GM19467 (cell line): Measurements from ENCODE around the gene KRTAP9-3.
"Not testable (repeated sequence)": the region's sequence is repeated elsewhere in the genome, so short reads cannot be mapped to it uniquely, and the experiment has no call there.

ENCODE experiments used
- ATAC-seq: cut with Tn5 transposase; IDR thresholded peaks from one replicate; pipeline ENCODE4 v1.9.1; 2021; ENCODE audit warnings: mild to moderate bottlenecking, moderate library complexity; ENCODE audit not compliant: unreplicated experiment

Gene KRTAP9-3, protein sequence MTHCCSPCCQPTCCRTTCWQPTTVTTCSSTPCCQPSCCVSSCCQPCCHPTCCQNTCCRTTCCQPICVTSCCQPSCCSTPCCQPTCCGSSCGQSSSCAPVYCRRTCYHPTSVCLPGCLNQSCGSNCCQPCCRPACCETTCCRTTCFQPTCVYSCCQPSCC

DNA sequence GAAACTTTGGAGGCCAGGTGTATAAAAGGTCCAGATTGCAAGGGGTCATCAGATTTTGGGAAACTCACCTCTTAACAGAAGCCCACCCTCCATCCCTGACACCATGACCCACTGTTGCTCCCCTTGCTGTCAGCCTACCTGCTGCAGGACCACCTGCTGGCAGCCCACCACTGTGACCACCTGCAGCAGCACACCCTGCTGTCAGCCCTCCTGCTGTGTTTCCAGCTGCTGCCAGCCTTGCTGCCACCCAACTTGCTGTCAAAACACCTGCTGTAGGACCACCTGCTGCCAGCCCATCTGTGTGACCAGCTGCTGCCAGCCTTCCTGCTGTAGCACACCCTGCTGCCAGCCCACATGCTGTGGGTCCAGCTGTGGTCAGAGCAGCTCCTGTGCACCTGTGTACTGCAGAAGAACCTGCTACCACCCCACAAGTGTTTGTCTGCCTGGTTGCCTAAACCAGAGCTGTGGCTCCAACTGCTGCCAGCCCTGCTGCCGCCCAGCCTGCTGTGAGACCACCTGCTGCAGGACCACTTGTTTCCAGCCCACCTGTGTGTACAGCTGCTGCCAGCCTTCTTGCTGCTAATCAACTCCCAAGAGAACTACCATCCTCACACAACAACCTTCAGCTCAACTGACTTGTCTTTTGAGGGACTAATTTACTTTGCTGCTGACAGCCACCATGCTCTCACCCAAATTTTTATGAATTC lies at the start of gene KRTAP9-3:
Gene KRTAP9-3, plus strand, starts transcription at position 51 of the 707 bp plus-strand sequence. Its CDS starts 53 bp downstream, at position 104.
- ATAC-seq = not testable (repeated sequence)

DNA sequence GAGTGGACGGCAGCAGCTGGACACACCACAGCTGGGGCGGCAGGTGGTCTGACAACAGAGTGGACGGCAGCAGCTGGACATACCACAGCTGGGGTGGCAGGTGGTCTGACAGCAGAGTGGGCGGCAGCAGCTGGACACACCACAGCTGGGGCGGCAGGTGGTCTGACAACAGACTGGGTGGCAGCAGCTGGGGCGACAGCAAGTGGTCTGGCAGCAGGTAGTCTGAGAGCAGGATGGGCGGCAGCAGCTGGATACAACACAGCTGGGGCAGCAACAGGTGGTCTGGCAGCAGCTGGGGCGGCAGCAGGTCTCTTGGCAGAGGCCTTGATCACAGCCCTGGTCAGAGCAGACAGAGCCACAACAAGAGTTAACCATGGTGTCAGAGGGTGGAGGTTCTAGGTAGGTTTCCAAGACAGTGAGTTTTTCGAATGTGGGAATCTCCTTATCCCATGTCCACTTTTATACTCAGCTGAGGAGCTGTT lies 47.7 kb upstream of the KRTAP9-3 start, which contains the start of gene KRTAP4-1:
Gene KRTAP4-1, minus strand, starts transcription at position 432 of the 482 bp plus-strand sequence. Its CDS starts 57 bp downstream, at position 375.
- ATAC-seq = no peak

DNA sequence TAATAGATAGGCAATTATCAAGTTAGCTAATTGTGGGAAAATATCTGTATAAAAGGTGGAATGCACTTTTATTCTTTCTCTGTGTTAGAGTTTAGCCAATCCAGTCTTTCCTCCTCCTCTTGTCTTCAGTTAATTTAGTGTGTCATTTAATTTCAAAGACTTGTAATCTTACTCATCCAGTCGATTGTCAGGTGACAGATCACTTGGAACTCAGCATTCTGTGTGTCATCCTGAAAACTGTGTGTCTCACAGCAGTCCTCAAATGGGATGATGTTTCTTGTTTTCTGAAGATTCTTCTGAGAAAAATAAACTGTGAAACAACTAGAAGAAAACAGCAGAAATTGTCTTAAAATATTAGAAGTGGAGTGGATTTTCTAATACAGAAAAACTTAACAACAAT lies 47.2 kb upstream of the KRTAP9-3 start:
- no peak for ATAC-seq

DNA sequence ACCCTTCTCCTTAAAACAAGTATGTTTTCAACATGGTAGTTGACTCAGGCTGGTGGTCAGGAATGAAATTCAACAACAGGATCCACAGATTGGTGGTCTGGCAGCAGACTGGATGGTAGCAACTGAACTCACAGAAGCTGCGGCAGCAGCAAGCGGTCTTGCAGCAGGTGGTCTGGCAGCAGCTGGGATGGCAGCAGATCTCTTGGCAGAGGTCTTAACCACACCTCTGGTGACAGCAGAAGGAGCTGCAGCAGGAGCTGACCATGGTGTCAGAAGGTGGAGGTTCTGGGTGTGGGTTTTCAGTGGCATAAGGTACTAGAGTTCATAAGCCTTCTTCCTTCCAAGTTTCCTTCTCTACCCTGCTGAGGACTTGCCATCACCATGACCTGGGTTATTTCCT lies 45.4 kb upstream of the KRTAP9-3 start:
- ATAC-seq = no peak

DNA sequence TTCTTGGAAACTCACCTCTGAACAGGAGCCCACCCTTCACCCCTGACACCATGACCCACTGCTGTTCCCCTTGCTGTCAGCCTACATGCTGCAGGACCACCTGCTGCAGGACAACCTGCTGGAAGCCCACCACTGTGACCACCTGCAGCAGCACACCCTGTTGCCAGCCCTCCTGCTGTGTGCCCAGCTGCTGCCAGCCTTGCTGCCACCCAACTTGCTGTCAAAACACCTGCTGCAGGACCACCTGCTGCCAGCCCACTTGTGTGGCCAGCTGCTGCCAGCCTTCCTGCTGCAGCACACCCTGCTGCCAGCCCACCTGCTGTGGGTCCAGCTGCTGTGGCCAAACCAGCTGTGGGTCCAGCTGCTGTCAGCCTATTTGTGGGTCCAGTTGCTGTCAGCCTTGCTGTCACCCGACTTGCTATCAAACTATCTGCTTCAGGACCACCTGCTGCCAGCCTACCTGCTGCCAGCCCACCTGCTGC lies 42.4 kb upstream of the KRTAP9-3 start, which contains the start of gene KRTAP9-1:
Gene KRTAP9-1, plus strand, starts transcription at position 51 of the 482 bp plus-strand sequence. Its CDS starts 0 bp downstream, at position 51.
- not testable (repeated sequence) for ATAC-seq

DNA sequence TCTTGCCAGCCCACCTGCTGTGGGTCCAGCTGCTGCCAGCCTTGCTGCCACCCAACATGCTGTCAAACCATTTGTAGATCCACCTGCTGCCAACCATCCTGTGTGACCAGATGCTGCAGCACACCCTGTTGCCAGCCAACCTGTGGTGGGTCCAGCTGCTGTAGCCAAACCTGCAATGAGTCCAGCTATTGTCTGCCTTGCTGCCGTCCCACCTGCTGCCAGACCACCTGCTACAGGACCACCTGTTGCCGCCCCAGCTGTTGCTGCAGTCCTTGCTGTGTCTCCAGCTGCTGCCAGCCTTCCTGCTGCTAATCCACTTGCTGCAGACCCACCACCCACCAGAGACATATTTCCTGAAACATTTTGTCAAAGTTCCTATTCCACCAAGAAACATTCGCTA lies 41.9 kb upstream of the KRTAP9-3 start:
- ATAC-seq = no peak

DNA sequence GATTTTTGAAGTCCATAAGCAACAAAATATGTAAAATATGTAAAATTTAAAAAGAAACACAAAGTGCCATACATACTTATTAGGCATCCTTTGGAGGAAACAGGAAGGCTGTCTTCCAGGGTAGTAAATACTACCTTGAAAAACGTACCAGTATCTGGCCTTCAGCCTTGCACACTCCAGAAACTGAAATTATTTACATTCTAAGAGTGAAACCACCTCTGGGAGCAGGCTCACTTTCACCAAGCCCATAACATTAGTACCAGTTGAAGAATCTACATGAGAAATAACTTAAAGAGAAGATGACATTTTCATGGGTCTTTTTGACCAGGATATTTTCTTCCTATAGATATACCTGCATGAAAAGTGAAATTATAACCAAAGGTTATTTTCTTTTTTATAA lies 36.2 kb upstream of the KRTAP9-3 start:
- no peak for ATAC-seq

DNA sequence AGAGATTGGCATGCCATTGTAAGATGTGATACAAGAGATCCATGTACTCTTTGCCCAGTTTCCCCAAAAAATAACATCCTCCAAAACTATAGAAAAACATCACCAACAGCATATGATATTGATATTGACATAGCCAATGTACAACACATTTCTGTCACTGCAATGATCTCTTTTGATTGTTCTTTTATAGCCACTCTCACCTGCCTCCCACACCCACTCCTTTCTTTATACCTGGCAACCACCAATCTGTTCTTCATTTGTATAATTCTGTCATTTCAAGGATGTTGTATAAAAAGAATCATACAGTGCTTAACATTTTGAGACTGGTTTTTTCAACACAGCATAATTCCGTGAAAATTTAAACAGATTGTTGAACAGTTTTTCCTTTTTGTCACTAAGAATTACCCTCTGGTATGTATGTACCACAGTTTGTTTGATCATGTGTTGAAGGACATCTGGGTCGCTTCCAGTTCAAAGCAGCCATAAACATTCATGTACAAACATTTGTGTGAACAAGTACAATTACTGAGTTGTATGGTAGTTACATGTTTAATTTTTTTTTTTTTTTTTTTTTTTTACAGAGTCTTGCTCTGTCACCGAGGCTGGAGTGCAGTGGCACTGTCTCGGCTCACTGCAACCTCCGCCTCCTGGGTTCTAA lies 32.7 kb upstream of the KRTAP9-3 start:
- ATAC-seq = no peak

DNA sequence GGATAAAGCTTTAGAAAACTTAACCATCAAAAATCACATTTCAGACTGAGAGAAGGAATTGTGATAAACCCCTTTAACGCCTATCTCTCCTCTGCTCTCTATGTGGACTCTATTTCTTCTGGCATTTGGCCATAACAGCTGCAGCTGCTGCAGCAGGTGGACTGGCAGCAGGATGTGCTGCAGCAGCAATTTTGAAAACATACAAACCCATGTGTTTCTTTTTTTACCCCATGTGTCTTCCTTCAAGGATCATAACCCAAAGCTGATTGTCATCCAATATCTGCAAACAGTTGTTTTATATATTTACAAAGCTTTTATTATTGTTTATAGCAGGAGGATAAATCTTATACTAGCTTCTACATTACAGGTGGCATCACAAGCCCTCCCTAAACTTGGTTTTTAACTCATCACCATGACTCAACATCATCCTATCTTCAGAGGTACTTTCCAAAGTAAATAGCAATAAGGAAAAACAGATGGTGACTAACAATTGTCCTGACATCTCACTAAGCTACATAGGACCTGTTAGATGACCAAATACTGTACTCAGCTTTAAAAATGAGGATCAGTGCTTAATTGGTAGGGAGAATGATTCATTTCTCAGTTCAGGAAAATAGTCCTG lies 20.3 kb upstream of the KRTAP9-3 start:
- ATAC-seq = no peak

DNA sequence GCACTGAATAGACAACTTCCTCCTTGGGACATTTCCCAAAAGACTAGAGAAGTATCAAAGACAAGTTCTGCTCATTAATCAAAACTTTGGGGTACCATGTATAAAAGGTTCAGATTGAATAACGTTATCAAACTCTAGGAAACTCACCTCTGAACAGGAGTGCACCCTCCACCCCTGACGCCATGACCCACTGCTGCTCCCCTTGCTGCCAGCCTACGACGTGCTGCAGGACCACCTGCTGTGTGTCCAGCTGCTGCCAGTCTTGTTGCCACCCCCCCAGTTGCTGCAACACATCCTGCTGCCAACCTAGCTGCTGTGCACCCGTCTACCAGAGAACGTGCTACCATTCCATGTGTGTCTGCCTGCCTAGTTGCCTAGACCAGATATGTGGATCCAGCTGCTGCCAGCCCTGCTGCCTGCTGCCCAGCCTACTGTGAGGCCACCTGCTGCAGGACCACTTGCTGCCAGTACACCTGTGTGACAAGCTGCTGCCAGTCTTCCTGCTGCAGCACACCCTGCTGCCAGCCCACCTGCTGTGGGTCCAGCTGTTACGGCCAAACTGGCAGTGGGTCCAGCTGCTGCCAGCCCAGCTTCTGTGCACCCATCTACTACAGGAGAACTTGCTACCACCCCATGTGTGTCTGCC lies 19.6 kb upstream of the KRTAP9-3 start:
- ATAC-seq = no peak

DNA sequence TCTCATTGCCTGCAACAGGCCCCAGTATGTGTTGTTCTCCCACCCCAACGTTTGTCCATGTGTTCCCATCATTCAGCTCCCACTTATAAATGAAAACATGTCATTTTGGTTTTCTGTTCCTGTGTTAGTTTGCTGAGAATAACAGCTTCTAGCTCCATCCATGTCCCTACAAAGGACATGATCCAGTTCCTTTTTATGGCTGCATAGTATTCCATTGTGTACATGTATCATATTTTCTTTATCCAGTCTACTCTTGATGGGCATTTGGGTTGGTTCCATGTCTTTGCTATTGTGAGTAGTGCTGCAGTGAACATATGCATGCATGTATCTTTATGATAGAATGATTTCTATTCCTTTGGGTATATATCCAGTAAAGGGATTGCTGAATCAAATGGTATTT lies 16.6 kb upstream of the KRTAP9-3 start:
- no peak for ATAC-seq

DNA sequence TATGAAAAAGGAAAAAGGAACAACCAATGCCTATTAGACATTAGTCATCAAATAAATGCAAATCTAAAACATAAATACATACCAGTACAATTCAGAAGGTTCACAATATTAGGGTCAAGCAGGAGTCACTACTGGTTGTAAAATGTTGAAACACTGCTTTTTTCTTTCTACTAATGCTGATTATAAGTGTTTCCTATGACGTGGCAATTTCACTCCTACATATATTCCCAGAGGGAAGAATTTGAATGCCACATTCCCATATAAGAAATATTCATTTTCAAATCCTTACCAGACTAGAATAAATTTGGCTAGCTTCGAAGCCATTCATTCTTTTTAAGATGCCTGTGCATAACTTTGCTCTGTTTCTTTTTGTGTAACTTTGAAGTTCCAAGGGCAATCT lies 8.4 kb upstream of the KRTAP9-3 start:
- no peak for ATAC-seq

DNA sequence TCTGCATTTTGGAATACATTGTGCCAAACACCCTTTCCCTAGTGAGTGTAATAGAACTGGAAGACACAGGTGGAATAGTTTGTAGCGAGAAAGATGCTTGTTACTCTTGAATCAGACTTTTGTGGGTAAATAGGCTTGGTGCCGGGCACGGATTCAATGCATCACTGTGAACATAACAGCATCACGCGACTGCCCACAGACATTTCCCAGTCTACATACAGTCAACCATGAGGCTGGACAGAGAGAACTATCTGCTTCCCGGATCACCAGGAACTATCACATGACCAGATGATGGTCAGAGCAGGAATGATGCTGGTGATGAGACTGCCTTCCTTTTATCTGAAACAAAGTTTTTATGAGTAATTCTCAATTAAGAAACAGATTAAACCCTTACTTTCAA lies 6.2 kb upstream of the KRTAP9-3 start:
- no peak for ATAC-seq

DNA sequence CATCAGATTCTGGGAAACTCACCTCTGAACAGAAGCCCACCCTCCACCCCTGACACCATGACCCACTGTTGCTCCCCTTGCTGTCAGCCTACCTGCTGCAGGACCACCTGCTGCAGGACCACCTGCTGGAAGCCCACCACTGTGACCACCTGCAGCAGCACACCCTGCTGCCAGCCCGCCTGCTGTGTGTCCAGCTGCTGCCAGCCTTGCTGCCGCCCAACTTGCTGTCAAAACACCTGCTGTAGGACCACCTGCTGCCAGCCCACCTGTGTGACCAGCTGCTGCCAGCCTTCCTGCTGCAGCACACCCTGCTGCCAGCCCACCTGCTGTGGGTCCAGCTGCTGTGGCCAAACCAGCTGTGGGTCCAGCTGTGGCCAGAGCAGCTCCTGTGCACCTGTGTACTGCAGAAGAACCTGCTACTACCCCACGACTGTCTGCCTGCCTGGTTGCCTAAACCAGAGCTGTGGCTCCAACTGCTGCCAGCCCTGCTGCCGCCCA lies 5.6 kb upstream of the KRTAP9-3 start, which contains the start of gene KRTAP9-2:
Gene KRTAP9-2, plus strand, starts transcription at position 51 of the 498 bp plus-strand sequence. Its CDS starts 7 bp downstream, at position 58.
- ATAC-seq = not testable (repeated sequence)

DNA sequence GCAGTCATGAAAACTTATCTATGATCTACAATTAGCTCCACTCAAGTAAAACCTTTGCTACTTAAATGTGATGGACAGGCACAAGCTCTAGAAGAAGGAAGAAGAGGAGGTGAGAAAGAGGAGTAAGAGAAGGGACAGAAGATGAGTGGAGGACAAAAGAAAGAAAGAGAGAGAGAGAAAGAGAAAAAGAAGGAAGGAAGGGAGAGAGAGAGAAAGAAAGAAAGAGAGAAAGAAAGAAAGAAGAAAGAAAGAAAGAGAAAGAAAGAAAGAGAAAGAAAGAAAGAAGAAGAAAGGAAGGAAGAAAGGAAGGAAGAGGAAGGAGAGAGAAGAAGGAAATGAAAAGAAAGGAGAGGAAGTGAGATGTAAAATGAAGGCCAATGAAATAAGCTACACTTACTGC lies 2.2 kb upstream of the KRTAP9-3 start:
- ATAC-seq = no peak

DNA sequence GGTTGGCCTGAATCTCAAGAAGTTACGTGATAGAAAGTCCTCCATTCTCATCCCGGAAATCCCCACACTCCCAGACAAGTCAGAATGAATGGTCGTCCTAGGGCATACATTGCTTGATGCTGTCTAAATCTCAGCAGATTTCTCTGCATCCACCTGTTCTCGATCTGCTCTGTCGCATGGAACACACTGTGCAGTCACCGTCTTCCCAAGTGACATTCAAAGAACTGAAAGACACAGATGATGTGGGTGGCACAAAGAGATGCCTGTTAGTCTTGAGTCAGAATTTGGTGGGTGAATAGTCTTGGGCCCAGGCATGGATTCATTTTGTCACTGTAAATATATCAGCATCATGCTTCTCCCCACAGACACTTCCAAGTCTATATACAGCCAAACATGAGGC lies 518 bp upstream of the KRTAP9-3 start:
- ATAC-seq = no peak

DNA sequence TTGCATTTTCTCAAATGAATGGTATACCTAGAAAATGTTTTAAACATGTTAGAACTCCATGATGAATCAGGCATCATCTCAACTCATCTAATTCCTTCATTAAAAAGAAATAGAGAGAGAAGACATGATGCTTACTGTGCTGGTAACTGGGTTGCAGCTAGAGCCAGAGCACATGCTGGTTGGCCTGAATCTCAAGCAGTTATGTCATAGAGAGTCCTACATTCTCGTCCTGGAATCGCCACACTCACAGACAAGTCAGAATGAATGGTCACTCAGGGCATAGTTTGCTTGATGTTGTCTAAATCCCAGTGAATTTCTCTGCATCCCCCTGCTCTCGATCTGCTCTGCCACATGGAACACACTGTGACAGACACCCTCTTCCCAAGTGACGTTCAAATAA lies 4.9 kb downstream of the KRTAP9-3 start:
- not testable (repeated sequence) for ATAC-seq

DNA sequence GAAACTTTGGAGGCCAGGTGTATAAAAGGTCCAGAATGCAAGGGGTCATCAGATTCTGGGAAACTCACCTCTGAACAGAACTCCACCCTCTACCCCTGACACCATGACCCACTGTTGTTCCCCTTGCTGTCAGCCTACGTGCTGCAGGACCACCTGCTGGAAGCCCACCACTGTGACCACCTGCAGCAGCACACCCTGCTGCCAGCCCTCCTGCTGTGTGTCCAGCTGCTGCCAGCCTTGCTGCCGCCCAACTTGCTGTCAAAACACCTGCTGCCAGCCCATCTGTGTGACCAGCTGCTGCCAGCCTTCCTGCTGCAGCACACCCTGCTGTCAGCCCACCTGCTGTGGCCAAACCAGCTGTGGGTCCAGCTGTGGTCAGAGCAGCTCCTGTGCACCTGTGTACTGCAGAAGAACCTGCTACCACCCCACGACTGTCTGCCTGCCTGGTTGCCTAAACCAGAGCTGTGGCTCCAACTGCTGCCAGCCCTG lies 5.7 kb downstream of the KRTAP9-3 start, which contains the start of gene KRTAP9-8:
Gene KRTAP9-8, plus strand, starts transcription at position 51 of the 489 bp plus-strand sequence. Its CDS starts 53 bp downstream, at position 104.
- ATAC-seq = not testable (repeated sequence)

DNA sequence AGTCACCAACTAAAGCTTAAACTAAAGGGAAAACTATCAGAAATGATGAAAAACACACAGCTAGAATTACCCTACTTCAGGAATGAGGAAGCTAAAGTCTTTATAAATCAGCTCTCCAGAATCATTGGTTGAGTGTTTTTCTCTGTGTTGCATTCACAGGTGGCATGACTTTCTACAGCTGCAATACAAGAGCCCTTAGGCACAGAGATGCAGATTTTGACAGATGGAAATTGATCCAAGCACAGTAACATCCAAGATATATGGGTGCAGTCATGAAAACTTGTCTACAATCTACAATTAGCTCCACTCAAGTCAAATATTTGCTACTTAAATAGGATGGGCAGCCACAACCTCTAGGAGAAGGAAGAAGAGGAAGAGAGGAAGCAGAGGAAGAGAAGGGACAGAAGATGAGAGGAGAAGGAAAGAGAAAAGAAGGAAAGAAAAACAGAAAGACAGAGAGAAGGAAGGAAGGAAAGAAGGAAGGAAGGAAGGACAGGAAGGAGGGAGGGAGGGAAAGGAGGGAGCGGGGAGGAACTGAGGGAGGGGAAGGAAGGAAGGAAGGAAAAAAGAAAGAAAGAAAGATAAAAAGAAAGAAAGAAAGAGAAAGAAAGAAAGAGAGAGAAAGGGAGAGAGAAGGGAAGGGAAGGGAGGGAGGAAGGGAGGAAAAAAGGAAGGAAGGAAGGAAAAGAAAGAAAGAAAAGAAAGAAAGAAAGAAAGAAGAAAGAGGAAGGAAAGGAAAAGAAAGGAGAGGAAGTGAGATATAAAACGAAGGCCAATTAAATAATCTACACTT lies 14.9 kb downstream of the KRTAP9-3 start:
- not testable (repeated sequence) for ATAC-seq
